Measurements from ENCODE around the gene CERS6. TPM values are rescaled to one million over a fixed set of nuclear protein-coding genes. Genes with fewer than 3 reads are reported as not detected.

CERS6 gene
- total and polyA plus RNA-seq, 2 donors from 2014 or later = 9.4 to 18.8 TPM

DNA sequence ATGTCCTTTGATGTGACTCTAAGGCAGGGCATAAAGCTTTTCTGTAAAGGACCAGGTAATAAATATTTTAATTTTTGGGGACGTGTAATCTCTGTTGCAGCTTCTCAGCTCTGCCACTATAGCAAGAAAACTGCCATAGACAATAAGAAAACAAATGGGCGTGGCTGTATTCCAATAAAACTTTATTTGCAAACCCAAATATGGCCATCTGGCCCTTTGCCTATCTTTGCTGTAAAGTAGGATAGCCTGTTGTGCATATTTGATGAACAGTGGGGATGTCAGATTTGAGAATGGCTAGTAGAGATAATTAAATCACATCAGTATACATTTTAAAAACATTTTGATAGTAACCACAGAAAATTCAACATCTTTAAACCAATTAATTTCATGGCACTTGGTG is 250.7 kb downstream of the CERS6 start:
- DNase-seq (no peak), FAIRE-seq (no peak)
- Histone ChIP-seq H3K4me1 (ENCODE audit: control insufficient read depth in 2 of 3, insufficient read depth in 2 of 3, low read depth in 1 of 3, low read length in 3 of 3) (no peaks in the 10 kb centered on the region), H3K9me3 (ENCODE audit: control insufficient read depth in 2 of 3, insufficient read depth in 1 of 3, low read length in 3 of 3) (no peaks in the 10 kb centered on the region), H3K9ac (ENCODE audit: low read length in 3 of 3) (no peak overlapping the region), H3K36me3 (ENCODE audit: control insufficient read depth in 2 of 3, insufficient read depth in 3 of 3, low read length in 3 of 3) (no peaks in the 10 kb centered on the region), H3K27me3 (ENCODE audit: control insufficient read depth, insufficient read depth, low read length) (no peaks in the 10 kb centered on the region), H3K4me3 (ENCODE audit: low read length in 3 of 3) (no peak overlapping the region), H3K27ac (ENCODE audit: low read depth in 2 of 2, low read length in 2 of 2) (no peak overlapping the region)
- TF ChIP-seq, protein P1, sequence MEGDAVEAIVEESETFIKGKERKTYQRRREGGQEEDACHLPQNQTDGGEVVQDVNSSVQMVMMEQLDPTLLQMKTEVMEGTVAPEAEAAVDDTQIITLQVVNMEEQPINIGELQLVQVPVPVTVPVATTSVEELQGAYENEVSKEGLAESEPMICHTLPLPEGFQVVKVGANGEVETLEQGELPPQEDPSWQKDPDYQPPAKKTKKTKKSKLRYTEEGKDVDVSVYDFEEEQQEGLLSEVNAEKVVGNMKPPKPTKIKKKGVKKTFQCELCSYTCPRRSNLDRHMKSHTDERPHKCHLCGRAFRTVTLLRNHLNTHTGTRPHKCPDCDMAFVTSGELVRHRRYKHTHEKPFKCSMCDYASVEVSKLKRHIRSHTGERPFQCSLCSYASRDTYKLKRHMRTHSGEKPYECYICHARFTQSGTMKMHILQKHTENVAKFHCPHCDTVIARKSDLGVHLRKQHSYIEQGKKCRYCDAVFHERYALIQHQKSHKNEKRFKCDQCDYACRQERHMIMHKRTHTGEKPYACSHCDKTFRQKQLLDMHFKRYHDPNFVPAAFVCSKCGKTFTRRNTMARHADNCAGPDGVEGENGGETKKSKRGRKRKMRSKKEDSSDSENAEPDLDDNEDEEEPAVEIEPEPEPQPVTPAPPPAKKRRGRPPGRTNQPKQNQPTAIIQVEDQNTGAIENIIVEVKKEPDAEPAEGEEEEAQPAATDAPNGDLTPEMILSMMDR (IDR thresholded peaks at IDR 0.05; ENCODE audit: borderline replicate concordance, extremely low read depth, insufficient read depth) = no peak
- intact Hi-C loops (cut with DNase I) = no loop called here

DNA sequence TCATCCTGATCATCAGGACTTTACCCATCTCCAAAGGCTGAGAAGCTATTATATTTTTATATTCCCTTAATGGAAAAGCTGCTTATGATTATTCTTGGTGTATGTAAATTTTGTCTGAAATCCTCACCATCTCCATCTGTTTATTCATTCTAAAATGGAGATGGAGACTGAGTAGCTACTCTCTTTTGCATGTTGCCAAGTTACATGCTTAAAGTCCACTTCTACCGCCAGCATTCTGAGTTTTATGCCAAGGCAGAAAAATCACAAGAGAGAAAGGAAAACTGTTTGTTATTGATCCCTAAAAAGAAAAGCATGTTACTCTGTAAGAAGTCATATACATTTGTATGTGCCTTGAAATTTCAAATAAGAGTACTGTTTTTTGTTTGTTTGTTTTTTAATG is 252.0 kb downstream of the CERS6 start:
- Histone ChIP-seq H3K36me3 (ENCODE audit: control insufficient read depth in 2 of 3, insufficient read depth in 3 of 3, low read length in 3 of 3) (no peaks in the 10 kb centered on the region), H3K9me3 (ENCODE audit: control insufficient read depth in 2 of 3, insufficient read depth in 1 of 3, low read length in 3 of 3) (no peaks in the 10 kb centered on the region), H3K27ac (ENCODE audit: low read depth in 2 of 2, low read length in 2 of 2) (no peak overlapping the region), H3K4me3 (ENCODE audit: low read length in 3 of 3) (no peak overlapping the region), H3K27me3 (ENCODE audit: control insufficient read depth, insufficient read depth, low read length) (no peaks in the 10 kb centered on the region), H3K9ac (ENCODE audit: low read length in 3 of 3) (no peak overlapping the region), H3K4me1 (ENCODE audit: control insufficient read depth in 2 of 3, insufficient read depth in 2 of 3, low read depth in 1 of 3, low read length in 3 of 3) (no peaks in the 10 kb centered on the region)
- DNase-seq = no peak
- intact Hi-C loops (cut with DNase I) = no loop called here
- FAIRE-seq = no peak
- TF ChIP-seq, protein P1 (IDR thresholded peaks at IDR 0.05; ENCODE audit: borderline replicate concordance, extremely low read depth, insufficient read depth) = no peak

DNA sequence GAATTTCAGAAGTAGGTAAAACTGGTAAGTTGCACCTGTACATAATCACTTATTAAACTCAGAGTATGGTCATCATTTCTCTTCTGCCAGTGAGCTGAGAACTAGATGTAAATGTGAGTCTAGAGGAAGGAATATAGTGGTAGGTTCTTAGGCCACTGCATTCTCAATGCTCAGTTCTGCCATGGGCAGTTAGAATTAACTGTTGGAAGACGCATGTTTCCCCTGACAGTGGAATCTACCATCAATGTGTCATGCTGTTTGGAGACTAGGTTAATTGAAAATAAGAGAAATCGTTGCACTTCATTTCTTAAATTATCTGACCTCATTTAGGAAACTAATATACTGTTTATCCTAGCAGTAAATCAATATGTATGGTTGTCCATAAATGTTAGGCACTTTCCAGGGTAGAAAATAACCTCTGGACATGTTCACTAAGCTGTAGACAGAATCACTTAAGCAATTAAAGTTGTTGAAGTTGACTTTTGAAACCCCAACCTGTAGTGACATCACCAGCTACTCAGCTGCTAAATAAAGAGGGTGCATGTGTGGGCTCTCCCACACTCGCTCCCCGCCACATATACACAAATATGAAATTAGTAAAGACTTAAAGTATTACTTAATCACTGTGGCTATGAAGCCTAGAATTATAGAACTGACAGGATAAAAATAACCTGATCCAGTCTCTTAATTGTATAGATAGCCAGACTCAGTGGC is 254.8 kb downstream of the CERS6 start:
- intact Hi-C loops (cut with DNase I) = no loop called here
- DNase-seq = no peak
- no peaks in the 10 kb centered on the region for H3K27me3 ChIP-seq (ENCODE audit: control insufficient read depth, insufficient read depth, low read length)

More for the DNA sequence above, 254.8 kb downstream of the CERS6 start:
- H3K36me3 ChIP-seq (ENCODE audit: control insufficient read depth in 2 of 3, insufficient read depth in 3 of 3, low read length in 3 of 3) = no peaks in the 10 kb centered on the region
- FAIRE-seq = no peak
- no peak overlapping the region for H3K27ac ChIP-seq (ENCODE audit: low read depth in 2 of 2, low read length in 2 of 2)
- H3K4me1 ChIP-seq (ENCODE audit: control insufficient read depth in 2 of 3, insufficient read depth in 2 of 3, low read depth in 1 of 3, low read length in 3 of 3) = no peaks in the 10 kb centered on the region
- H3K9ac ChIP-seq (ENCODE audit: low read length in 3 of 3) = no peak overlapping the region
- H3K9me3 ChIP-seq (ENCODE audit: control insufficient read depth in 2 of 3, insufficient read depth in 1 of 3, low read length in 3 of 3) = no peaks in the 10 kb centered on the region
- no peak overlapping the region for H3K4me3 ChIP-seq (ENCODE audit: low read length in 3 of 3)
- TF ChIP-seq, protein P1 (IDR thresholded peaks at IDR 0.05; ENCODE audit: borderline replicate concordance, extremely low read depth, insufficient read depth) = no peak

Data from kidney (tissue), 14 donors.